Upper lobe of left lung (tissue), 6 donors: ENCODE data around the gene EYA2. TPM values are rescaled to one million over a fixed set of nuclear protein-coding genes. Genes with fewer than 3 reads are reported as not detected.
A peak's percentile ranks its signal among the peaks of the same experiment; 100 is the strongest.

ENCODE experiments used
- ATAC-seq, 2 donors: fragments of 200-7000 bp; cut with Tn5 transposase; one replicate each; pipeline ENCODE4 v1.9.1; 2022; ENCODE audit warnings: mild to moderate bottlenecking in 2 of 2, moderate library complexity in 2 of 2; ENCODE audit not compliant: low FRiP score in 2 of 2
- DNase-seq, 2 donors: peaks; one replicate each; pipeline ENCODE4 v3.0.0-alpha.2; 2019 to 2020
- H3K27ac ChIP-seq, 4 donors: fragments of 200-600 bp; sonication (generic); one replicate each; pipeline ENCODE4 v1.5.1; 2016 to 2019
- H3K27me3 ChIP-seq, 4 donors: fragments of 200-600 bp; sonication (generic); one replicate each; pipeline ENCODE4 v1.5.1; 2017 to 2019
- H3K36me3 ChIP-seq, 4 donors: fragments of 200-600 bp; sonication (generic); one replicate each; pipeline ENCODE4 v1.5.1; 2016 to 2019
- H3K4me1 ChIP-seq, 4 donors: fragments of 200-600 bp; sonication (generic); one replicate each; pipeline ENCODE4 v1.5.1; 2018 to 2019
- H3K4me3 ChIP-seq, 4 donors: fragments of 200-600 bp; sonication (generic); one replicate each; pipeline ENCODE4 v1.5.1; 2017 to 2019; ENCODE audit warnings: mild to moderate bottlenecking in 2 of 4, moderate library complexity in 1 of 4
- H3K9me3 ChIP-seq, 4 donors: fragments of 200-600 bp; sonication (generic); one replicate each; pipeline ENCODE4 v1.5.1; 2018 to 2019
- CTCF ChIP-seq, 6 experiments: fragments of 450-650 bp in 4 of 6; fragments of 200-600 bp in 2 of 6; sonication (generic) in 2 of 6; IDR thresholded peaks; one replicate each; pipeline ENCODE4 v1.5.1; 2016 to 2019; ENCODE audit warnings: antibody characterized with exemption in 6 of 6
- EP300 ChIP-seq, 4 donors: sonication (generic); formaldehyde crosslinking; IDR thresholded peaks; one replicate each; pipeline ENCODE4 v1.5.1; 2017; ENCODE audit warnings: antibody characterized with exemption in 4 of 4, control low read depth in 2 of 4
- POLR2A ChIP-seq, 4 donors: fragments of 450-650 bp; IDR thresholded peaks; one replicate each; pipeline ENCODE4 v1.5.1; 2016 to 2017; ENCODE audit warnings: antibody characterized with exemption in 4 of 4, mild to moderate bottlenecking in 2 of 4
- POLR2AphosphoS5 ChIP-seq, 2 donors: sonication (generic); formaldehyde crosslinking; IDR thresholded peaks; one replicate each; pipeline ENCODE4 v1.5.1; 2017; ENCODE audit warnings: antibody characterized with exemption in 2 of 2
- WGBS, 2 donors: methylation state at CpG; one replicate each; pipeline ENCODE4 v1.1.5; 2017 to 2018; 5-methylcytosine and 5-hydroxymethylcytosine counted together
- total RNA-seq, 6 donors: library from RNA; depleted of rRNA in 4 of 6; stranded (reverse); fragments of >200 nt in 4 of 6; gene quantifications; one replicate each; pipeline versions ENCODE4 v1.1.0 to v1.2.1, GENCODE V29; 2016 to 2021
- donor health status: DM: no; HTN: no; CAD: no; lungs with moderate emphysema.
- donor health status: DM: no; HTN: yes; CAD: no; lungs with severe emphysema.

EYA2 gene
- total RNA-seq, 6 donors from 2014 or later: 0.66 to 9.4 (median 3.0) TPM

- DNase-seq (no peak), ATAC-seq (no peak)
- no peak for TF ChIP-seq POLR2AphosphoS5 (IDR thresholded peaks at IDR 0.05)
- TF ChIP-seq POLR2A (IDR thresholded peaks at IDR 0.05): no peak
- no peak for TF ChIP-seq EP300 (IDR thresholded peaks at IDR 0.05)
- no peak for TF ChIP-seq CTCF (IDR thresholded peaks at IDR 0.05)
- Histone ChIP-seq H3K9me3 (no peaks in the 10 kb centered on the region), H3K4me1 (peaks cover 0 to 13% (median 7%) of the 10 kb centered on the region in 4 donors), H3K4me3 (no peak overlapping the region), H3K27me3 (no peaks in the 10 kb centered on the region), H3K36me3 (no peaks in the 10 kb centered on the region), H3K27ac (no peak overlapping the region)
- WGBS, 2 donors: 81% methylated on average over 5 of the region's 5 CpGs
Measured at GRCh38 chr20:47126709-47127108, 232.1 kb downstream of the EYA2 start.

- DNase-seq: no peak
Measured at GRCh38 chr20:47127546-47127945, 232.9 kb downstream of the EYA2 start.

GRCh38 chr20:47127999-47128398, 233.4 kb downstream of the EYA2 start:
- ATAC-seq (no peak), DNase-seq (no peak)
- Histone ChIP-seq H3K27ac (no peak overlapping the region), H3K9me3 (no peaks in the 10 kb centered on the region), H3K4me1 (peaks cover 0 to 13% (median 7%) of the 10 kb centered on the region in 4 donors), H3K4me3 (no peak overlapping the region), H3K36me3 (no peaks in the 10 kb centered on the region), H3K27me3 (no peaks in the 10 kb centered on the region)
- TF ChIP-seq CTCF (IDR thresholded peaks at IDR 0.05) (no peak), EP300 (IDR thresholded peaks at IDR 0.05) (no peak), POLR2A (IDR thresholded peaks at IDR 0.05) (no peak), POLR2AphosphoS5 (IDR thresholded peaks at IDR 0.05) (no peak)
- 35 to 53% methylated on average over 6 of the region's 6 CpGs for WGBS, 2 donors

More at GRCh38 chr20:47127546-47127945, 232.9 kb downstream of the EYA2 start:
- Histone ChIP-seq H3K27ac (no peak overlapping the region), H3K27me3 (no peaks in the 10 kb centered on the region), H3K4me1 (peaks cover 0 to 13% (median 7%) of the 10 kb centered on the region in 4 donors), H3K36me3 (no peaks in the 10 kb centered on the region), H3K4me3 (no peak overlapping the region), H3K9me3 (no peaks in the 10 kb centered on the region)
- no peak for ATAC-seq
- 81 to 89% methylated on average over 5 of the region's 5 CpGs for WGBS, 2 donors
- TF ChIP-seq EP300 (IDR thresholded peaks at IDR 0.05): no peak
- no peak for TF ChIP-seq POLR2AphosphoS5 (IDR thresholded peaks at IDR 0.05)
- no peak for TF ChIP-seq POLR2A (IDR thresholded peaks at IDR 0.05)
- no peak for TF ChIP-seq CTCF (IDR thresholded peaks at IDR 0.05)

GRCh38 chr20:47129306-47129705, 234.7 kb downstream of the EYA2 start:
- Histone ChIP-seq H3K9me3 (no peaks in the 10 kb centered on the region), H3K36me3 (no peaks in the 10 kb centered on the region), H3K4me1 (peaks cover 0 to 21% (median 9%) of the 10 kb centered on the region in 4 donors), H3K4me3 (no peak overlapping the region), H3K27ac (no peak overlapping the region), H3K27me3 (no peaks in the 10 kb centered on the region)
- TF ChIP-seq EP300 (IDR thresholded peaks at IDR 0.05) (no peak), POLR2A (IDR thresholded peaks at IDR 0.05) (no peak), CTCF (IDR thresholded peaks at IDR 0.05) (no peak), POLR2AphosphoS5 (IDR thresholded peaks at IDR 0.05) (no peak)
- 82 to 83% methylated on average over 1 of the region's 1 CpG for WGBS, 2 donors
- ATAC-seq: no peak
- DNase-seq: no peak

- Histone ChIP-seq H3K27ac (no peak overlapping the region), H3K4me1 (peaks cover 0 to 8% (median 4%) of the 10 kb centered on the region in 4 donors), H3K36me3 (no peaks in the 10 kb centered on the region), H3K27me3 (no peaks in the 10 kb centered on the region), H3K9me3 (no peaks in the 10 kb centered on the region), H3K4me3 (no peak overlapping the region)
- peak in 1 of 2 donors; percentile 34 for DNase-seq
- ATAC-seq: no peak
- TF ChIP-seq CTCF (IDR thresholded peaks at IDR 0.05): no peak
- no peak for TF ChIP-seq POLR2A (IDR thresholded peaks at IDR 0.05)
- no peak for TF ChIP-seq POLR2AphosphoS5 (IDR thresholded peaks at IDR 0.05)
- no peak for TF ChIP-seq EP300 (IDR thresholded peaks at IDR 0.05)
- 72 to 77% methylated on average over 3 of the region's 3 CpGs for WGBS, 2 donors
Measured at GRCh38 chr20:47133809-47134456, 239.3 kb downstream of the EYA2 start.
